Measurements from ENCODE around the gene CD96. TPM values are rescaled to one million over a fixed set of nuclear protein-coding genes. Genes with fewer than 3 reads are reported as not detected.
A peak's percentile ranks its signal among the peaks of the same experiment; 100 is the strongest.

The CD96 gene
- total RNA-seq, 1 experiment from 2014 or later: not detected

DNA sequence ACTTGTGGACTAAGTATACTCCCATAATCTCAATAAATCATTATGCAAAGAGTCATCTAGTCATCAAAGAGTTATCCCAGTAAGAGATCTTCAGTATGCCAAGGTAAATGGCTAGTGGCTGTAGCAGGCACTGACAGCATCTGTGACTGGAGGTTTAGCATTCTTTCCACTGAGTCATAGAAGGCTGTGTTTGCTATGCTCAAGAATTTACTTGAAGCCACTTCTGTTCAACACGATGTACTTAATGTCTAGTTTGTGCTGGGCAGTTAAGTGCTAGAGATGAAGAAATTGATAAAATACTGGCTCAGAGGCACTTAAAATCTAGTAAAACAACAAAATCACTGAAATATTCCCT is 40.1 kb downstream of the CD96 start:
- H3K27ac ChIP-seq (ENCODE audit: low read length): peak overlapping the region; percentile 92
- CTCF ChIA-PET: interaction anchor here (0.7 kb wide), 1 partner anchor 134 kb away, joined by 3 read pairs; no protein-coding TSS in a partner anchor

DNA sequence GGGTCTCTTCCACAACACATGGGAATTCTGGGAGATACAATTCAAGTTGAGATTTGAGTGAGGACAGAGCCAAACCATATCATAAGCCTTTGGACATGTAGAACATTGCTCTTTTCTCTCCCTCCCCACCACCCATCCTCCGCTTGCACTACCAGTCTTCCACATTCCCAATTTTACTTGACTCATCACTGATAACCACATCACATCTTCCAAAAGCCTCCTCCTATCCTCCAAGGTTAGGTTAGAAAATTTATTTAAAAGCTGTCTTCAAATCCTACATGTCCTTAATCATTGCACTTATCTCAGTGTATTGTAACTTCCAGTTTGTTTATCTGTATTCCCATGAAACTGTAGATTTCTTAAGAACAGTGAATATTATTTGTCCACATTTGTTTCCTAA is 42.7 kb downstream of the CD96 start:
- POLR2A ChIA-PET (ENCODE audit: unreplicated experiment): interaction anchor here (0.6 kb wide), 1 partner anchor 99 kb away, joined by 12 read pairs; no protein-coding TSS in a partner anchor
- Histone ChIP-seq H2AFZ (ENCODE audit: low read length) (no peak overlapping the region), H3K9me3 (ENCODE audit: low read length) (no peaks in the 10 kb centered on the region), H3K9ac (ENCODE audit: low read length) (no peak overlapping the region; the same call in 1 of the 2 replicates), H3K4me1 (ENCODE audit: insufficient read depth, low read length) (peaks cover 62% of the 10 kb centered on the region), H3K9me2 (replicated peaks; ENCODE audit: low read length) (no peaks in the 10 kb centered on the region), H3K36me3 (ENCODE audit: low read depth, low read length) (no peaks in the 10 kb centered on the region), H3K4me2 (ENCODE audit: low read length) (peak overlapping the region; percentile 58), H3K27me3 (ENCODE audit: low read length) (no peaks in the 10 kb centered on the region), H3K79me2 (ENCODE audit: low read length) (no peaks in the 10 kb centered on the region), H3F3A (ENCODE audit: low read length, unreplicated experiment) (peaks cover 7% of the 10 kb centered on the region), H4K20me1 (ENCODE audit: low read length) (no peaks in the 10 kb centered on the region), H3K27ac (ENCODE audit: low read length) (peak overlapping the region; percentile 77), H3K4me3 (ENCODE audit: low read length) (no peak overlapping the region)
- TF ChIP-seq EZH2 (IDR thresholded peaks at IDR 0.05; ENCODE audit: low read length, unreplicated experiment) (no peak), EZH2phosphoT487 (IDR thresholded peaks at IDR 0.05; ENCODE audit: borderline replicate concordance, low read length) (no peak)
- TF ChIP-seq, protein P1, sequence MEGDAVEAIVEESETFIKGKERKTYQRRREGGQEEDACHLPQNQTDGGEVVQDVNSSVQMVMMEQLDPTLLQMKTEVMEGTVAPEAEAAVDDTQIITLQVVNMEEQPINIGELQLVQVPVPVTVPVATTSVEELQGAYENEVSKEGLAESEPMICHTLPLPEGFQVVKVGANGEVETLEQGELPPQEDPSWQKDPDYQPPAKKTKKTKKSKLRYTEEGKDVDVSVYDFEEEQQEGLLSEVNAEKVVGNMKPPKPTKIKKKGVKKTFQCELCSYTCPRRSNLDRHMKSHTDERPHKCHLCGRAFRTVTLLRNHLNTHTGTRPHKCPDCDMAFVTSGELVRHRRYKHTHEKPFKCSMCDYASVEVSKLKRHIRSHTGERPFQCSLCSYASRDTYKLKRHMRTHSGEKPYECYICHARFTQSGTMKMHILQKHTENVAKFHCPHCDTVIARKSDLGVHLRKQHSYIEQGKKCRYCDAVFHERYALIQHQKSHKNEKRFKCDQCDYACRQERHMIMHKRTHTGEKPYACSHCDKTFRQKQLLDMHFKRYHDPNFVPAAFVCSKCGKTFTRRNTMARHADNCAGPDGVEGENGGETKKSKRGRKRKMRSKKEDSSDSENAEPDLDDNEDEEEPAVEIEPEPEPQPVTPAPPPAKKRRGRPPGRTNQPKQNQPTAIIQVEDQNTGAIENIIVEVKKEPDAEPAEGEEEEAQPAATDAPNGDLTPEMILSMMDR (conservative IDR thresholded peaks at IDR 0.05; ENCODE audit: low read depth, low read length): no peak
- DNase-seq (peak; percentile 46), ATAC-seq (no peak)
- intact Hi-C loops (cut with micrococcal nuclease): loop anchor here (1.0 to 2.0 kb wide), 3 partner anchors 10 to 92 kb away; no protein-coding TSS in a partner anchor
- CTCF ChIA-PET: no interaction called here
- no TSS peak for BruUV-seq (replicated peaks)

More for the DNA sequence above, 40.1 kb downstream of the CD96 start:
- Histone ChIP-seq H3K4me2 (ENCODE audit: low read length) (peak overlapping the region; percentile 72), H3K9me3 (ENCODE audit: low read length) (no peaks in the 10 kb centered on the region), H2AFZ (ENCODE audit: low read length) (no peak overlapping the region), H3K36me3 (ENCODE audit: low read depth, low read length) (no peaks in the 10 kb centered on the region), H3K79me2 (ENCODE audit: low read length) (no peaks in the 10 kb centered on the region), H3K4me1 (ENCODE audit: insufficient read depth, low read length) (peaks cover 71% of the 10 kb centered on the region), H3K27me3 (ENCODE audit: low read length) (no peaks in the 10 kb centered on the region), H3F3A (ENCODE audit: low read length, unreplicated experiment) (peaks cover 7% of the 10 kb centered on the region), H3K9ac (ENCODE audit: low read length) (0 out of 2 replicates have a peak overlapping the region, but pooled peaks have one; percentile 57), H3K9me2 (replicated peaks; ENCODE audit: low read length) (no peaks in the 10 kb centered on the region), H3K4me3 (ENCODE audit: low read length) (0 out of 2 replicates have a peak overlapping the region, but pooled peaks have one; percentile 3), H4K20me1 (ENCODE audit: low read length) (no peaks in the 10 kb centered on the region)
- intact Hi-C loops (cut with micrococcal nuclease): no loop called here
- TF ChIP-seq EZH2 (IDR thresholded peaks at IDR 0.05; ENCODE audit: low read length, unreplicated experiment) (no peak), EZH2phosphoT487 (IDR thresholded peaks at IDR 0.05; ENCODE audit: borderline replicate concordance, low read length) (no peak)
- TF ChIP-seq, protein P1 (conservative IDR thresholded peaks at IDR 0.05; ENCODE audit: low read depth, low read length): no peak
- peak; percentile 78 for ATAC-seq
- BruUV-seq (replicated peaks): no TSS peak
- DNase-seq: peak; percentile 98
- POLR2A ChIA-PET (ENCODE audit: unreplicated experiment): no interaction called here

DNA sequence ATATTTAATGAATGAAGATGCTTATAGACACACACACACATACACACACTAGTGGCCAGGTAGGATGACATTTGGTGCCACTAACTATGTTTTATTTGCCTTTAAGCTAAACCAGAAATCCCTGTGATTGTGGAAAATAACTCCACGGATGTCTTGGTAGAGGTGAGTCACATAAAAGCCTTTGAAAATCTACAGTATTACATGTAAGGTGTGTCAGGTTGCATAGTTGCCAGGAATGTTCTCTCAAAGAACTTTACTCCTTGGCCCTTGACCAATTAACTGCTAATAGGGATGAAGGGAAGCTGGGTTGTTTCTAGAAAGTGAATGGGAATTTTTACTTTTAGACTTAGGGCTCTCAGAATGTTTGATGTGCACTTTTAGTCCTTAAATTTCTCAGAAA is 43.2 kb downstream of the CD96 start:
- TF ChIP-seq EZH2 (IDR thresholded peaks at IDR 0.05; ENCODE audit: low read length, unreplicated experiment) (no peak), EZH2phosphoT487 (IDR thresholded peaks at IDR 0.05; ENCODE audit: borderline replicate concordance, low read length) (no peak)
- TF ChIP-seq, protein P1 (conservative IDR thresholded peaks at IDR 0.05; ENCODE audit: low read depth, low read length): no peak
- H3K9me3 ChIP-seq (ENCODE audit: low read length): no peaks in the 10 kb centered on the region
- H3K27me3 ChIP-seq (ENCODE audit: low read length): no peaks in the 10 kb centered on the region
- H3K4me1 ChIP-seq (ENCODE audit: insufficient read depth, low read length): peaks cover 62% of the 10 kb centered on the region
- no peaks in the 10 kb centered on the region for H3K79me2 ChIP-seq (ENCODE audit: low read length)
- BruUV-seq (replicated peaks): no TSS peak
- H4K20me1 ChIP-seq (ENCODE audit: low read length): no peaks in the 10 kb centered on the region
- H3K4me3 ChIP-seq (ENCODE audit: low read length): no peak overlapping the region; the same call in 1 of the 2 replicates
- ChIA-PET POLR2A (ENCODE audit: unreplicated experiment) (interaction anchor here (0.6 kb wide), 2 partner anchors 99 to 223 kb away, joined by 9 to 12 read pairs; no protein-coding TSS in a partner anchor), CTCF (interaction anchor here (0.6 kb wide), 1 partner anchor 1062 kb away, joined by 4 read pairs; no protein-coding TSS in a partner anchor)
- DNase-seq (peak; percentile 98), ATAC-seq (peak; percentile 58)
- H2AFZ ChIP-seq (ENCODE audit: low read length): 0 out of 2 replicates have a peak overlapping the region, but pooled peaks have one; percentile 8
- peak overlapping the region; percentile 77 for H3K27ac ChIP-seq (ENCODE audit: low read length)
- intact Hi-C loops (cut with micrococcal nuclease): loop anchor here (1.0 to 2.0 kb wide), 3 partner anchors 9 to 91 kb away; no protein-coding TSS in a partner anchor
- peaks cover 7% of the 10 kb centered on the region for H3F3A ChIP-seq (ENCODE audit: low read length, unreplicated experiment)
- no peaks in the 10 kb centered on the region for H3K9me2 ChIP-seq (replicated peaks; ENCODE audit: low read length)
- H3K9ac ChIP-seq (ENCODE audit: low read length): peak overlapping the region; percentile 6; the same call in 1 of the 2 replicates
- H3K36me3 ChIP-seq (ENCODE audit: low read depth, low read length): no peaks in the 10 kb centered on the region
- peak overlapping the region; percentile 53 for H3K4me2 ChIP-seq (ENCODE audit: low read length)
